AG08395 (cell line): Measurements from ENCODE around the gene IRGQ.
"Not testable (repeated sequence)": the region's sequence is repeated elsewhere in the genome, so short reads cannot be mapped to it uniquely, and the experiment has no call there.

Experiments
- DNase-seq: peaks from one replicate; pipeline ENCODE4 v3.0.0; 2012; ENCODE audit warnings: mixed read lengths, low spot score

Gene IRGQ

GRCh38 chr19:43597876-43598275 is 1.9 kb upstream of the IRGQ start:
- no peak for DNase-seq

- no peak for DNase-seq
Measured at GRCh38 chr19:43596842-43597461, 1.0 kb upstream of the IRGQ start.

GRCh38 chr19:43595605-43595998 is 332 bp downstream of the IRGQ start:
- no peak for DNase-seq

GRCh38 chr19:43594710-43595604 is 977 bp downstream of the IRGQ start:
- peak; percentile 36 for DNase-seq

GRCh38 chr19:43594081-43594697 is 1.7 kb downstream of the IRGQ start:
- no peak for DNase-seq

- DNase-seq, result no peak
Measured at GRCh38 chr19:43592800-43593350, 3.1 kb downstream of the IRGQ start.

- no peak for DNase-seq
Measured at GRCh38 chr19:43591904-43592772, 3.8 kb downstream of the IRGQ start.

GRCh38 chr19:43589678-43590077 is 6.3 kb downstream of the IRGQ start:
- DNase-seq, result no peak

GRCh38 chr19:43589277-43589676 is 6.7 kb downstream of the IRGQ start:
- no peak for DNase-seq

- not testable (repeated sequence) for DNase-seq
Measured at GRCh38 chr19:43587029-43587428, 8.9 kb downstream of the IRGQ start.

GRCh38 chr19:43586346-43586745 is 9.6 kb downstream of the IRGQ start:
- no peak for DNase-seq

GRCh38 chr19:43584484-43584883 is 11.4 kb downstream of the IRGQ start:
- DNase-seq, result no peak

GRCh38 chr19:43582495-43582894 is 13.4 kb downstream of the IRGQ start:
- DNase-seq, result no peak

- DNase-seq, result no peak
Measured at GRCh38 chr19:43581467-43581866, 14.5 kb downstream of the IRGQ start.

- no peak for DNase-seq
Measured at GRCh38 chr19:43578787-43579186, 17.1 kb downstream of the IRGQ start.

GRCh38 chr19:43575955-43576878 is 19.7 kb downstream of the IRGQ start:
- no peak for DNase-seq

GRCh38 chr19:43575156-43575950 is 20.6 kb downstream of the IRGQ start, which contains the start of the genes PINLYP and XRCC1:
Gene PINLYP (plus strand): TSS chr19:43575801. CDS start chr19:43577192, 1,391 bp downstream.
Gene XRCC1 (minus strand): TSS chr19:43575527. CDS start chr19:43575458, 69 bp downstream.
- DNase-seq, result peak; percentile 99

GRCh38 chr19:43574424-43575155 is 21.3 kb downstream of the IRGQ start:
- DNase-seq, result no peak

- DNase-seq, result no peak
Measured at GRCh38 chr19:43572171-43572588, 23.8 kb downstream of the IRGQ start.
